ENCODE measurements around the gene SRL.

DNA sequence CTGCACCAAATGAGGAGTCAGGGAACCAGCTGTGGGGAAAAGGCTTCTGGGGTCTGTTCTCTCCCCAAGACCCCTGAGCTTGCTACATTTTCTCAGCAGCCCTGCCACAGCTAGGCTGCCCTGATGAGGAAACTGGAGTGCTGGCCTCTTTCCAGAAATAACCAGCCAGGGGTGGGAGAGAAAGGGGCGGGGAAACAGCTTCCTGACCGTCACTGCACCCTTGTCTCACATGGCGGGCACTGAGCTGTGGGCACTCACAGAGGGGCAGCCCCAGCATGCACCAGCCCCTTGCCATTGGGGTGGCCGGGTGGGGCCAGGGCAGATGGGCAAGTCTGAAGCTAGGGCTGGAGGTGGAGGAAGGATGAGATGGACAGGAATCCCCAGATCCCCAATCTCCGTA lies 2.9 kb downstream of the SRL start:
- TF ChIP-seq, protein P1, sequence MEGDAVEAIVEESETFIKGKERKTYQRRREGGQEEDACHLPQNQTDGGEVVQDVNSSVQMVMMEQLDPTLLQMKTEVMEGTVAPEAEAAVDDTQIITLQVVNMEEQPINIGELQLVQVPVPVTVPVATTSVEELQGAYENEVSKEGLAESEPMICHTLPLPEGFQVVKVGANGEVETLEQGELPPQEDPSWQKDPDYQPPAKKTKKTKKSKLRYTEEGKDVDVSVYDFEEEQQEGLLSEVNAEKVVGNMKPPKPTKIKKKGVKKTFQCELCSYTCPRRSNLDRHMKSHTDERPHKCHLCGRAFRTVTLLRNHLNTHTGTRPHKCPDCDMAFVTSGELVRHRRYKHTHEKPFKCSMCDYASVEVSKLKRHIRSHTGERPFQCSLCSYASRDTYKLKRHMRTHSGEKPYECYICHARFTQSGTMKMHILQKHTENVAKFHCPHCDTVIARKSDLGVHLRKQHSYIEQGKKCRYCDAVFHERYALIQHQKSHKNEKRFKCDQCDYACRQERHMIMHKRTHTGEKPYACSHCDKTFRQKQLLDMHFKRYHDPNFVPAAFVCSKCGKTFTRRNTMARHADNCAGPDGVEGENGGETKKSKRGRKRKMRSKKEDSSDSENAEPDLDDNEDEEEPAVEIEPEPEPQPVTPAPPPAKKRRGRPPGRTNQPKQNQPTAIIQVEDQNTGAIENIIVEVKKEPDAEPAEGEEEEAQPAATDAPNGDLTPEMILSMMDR (IDR thresholded peaks at IDR 0.05): no peak
- no peak for TF ChIP-seq POLR2A (IDR thresholded peaks at IDR 0.05)

Measured in adrenal gland (tissue), 5 donors.